Mesodermal cell (in vitro differentiated cells): Measurements from ENCODE around the gene ASIC2.

Experiments used
- H3K27ac ChIP-seq: 2 replicates; pipeline ENCODE4 v1.7.0; 2013; ENCODE audit warnings: mild to moderate bottlenecking, low read depth, low read length, moderate library complexity; ENCODE audit not compliant: severe bottlenecking
- H3K36me3 ChIP-seq: 2 replicates; pipeline ENCODE4 v1.7.1; 2013; ENCODE audit warnings: mild to moderate bottlenecking, low read length, moderate library complexity; ENCODE audit not compliant: control insufficient read depth, insufficient read depth
- H3K4me1 ChIP-seq: one replicate; pipeline ENCODE4 v1.7.1; 2013; ENCODE audit warnings: mild to moderate bottlenecking, low read length; ENCODE audit not compliant: insufficient read depth, control insufficient read depth, poor library complexity, severe bottlenecking
- H3K4me3 ChIP-seq: 2 replicates; pipeline ENCODE4 v1.7.0; 2013; ENCODE audit warnings: low read length, control low read depth, mild to moderate bottlenecking; ENCODE audit not compliant: insufficient read depth, poor library complexity, severe bottlenecking; ENCODE audit errors: extremely low read depth
- H3K9me3 ChIP-seq: 2 replicates; pipeline ENCODE4 v1.7.1; 2013; ENCODE audit warnings: mild to moderate bottlenecking, low read length, moderate library complexity; ENCODE audit not compliant: control insufficient read depth
- WGBS, 2 experiments: methylation state at CpG; one replicate each; pipeline ENCODE4 v1.1.5; 2013; ENCODE audit warnings: missing lambda C conversion rate in 2 of 2; ENCODE audit not compliant: insufficient coverage in 2 of 2; 5-methylcytosine and 5-hydroxymethylcytosine counted together

ASIC2 gene

DNA sequence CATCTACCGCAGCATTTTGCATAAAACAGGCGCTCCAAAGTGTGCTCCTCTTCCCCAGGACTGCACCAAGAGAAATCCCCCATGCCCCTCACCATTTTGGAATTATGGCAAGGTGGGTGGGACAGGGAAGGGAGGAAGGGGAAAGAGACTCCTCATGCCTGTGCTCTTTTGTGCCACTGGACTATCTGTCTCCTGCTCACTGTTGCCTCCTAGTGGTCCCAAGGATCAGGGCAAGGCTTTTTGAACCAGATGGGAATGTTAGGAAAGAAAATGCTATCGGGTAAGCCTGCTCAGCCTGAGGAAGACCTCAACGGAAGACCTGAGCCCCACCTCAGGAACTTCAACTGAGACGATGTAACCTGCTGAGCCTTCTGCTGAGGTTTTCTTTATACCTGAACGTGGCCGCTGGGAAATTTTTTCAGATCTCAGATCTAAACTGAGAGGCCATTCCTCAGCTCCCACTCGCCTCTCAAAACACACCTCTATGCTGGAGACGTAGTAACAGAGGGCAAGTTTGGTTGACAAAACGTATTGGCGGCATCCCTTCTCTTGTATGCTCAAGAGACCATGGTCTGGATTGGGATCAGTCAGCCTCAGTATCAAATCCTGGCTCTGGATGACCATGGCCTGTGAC, 243.2 kb downstream of the ASIC2 start:
- no peaks in the 10 kb centered on the region for H3K9me3 ChIP-seq
- no peaks in the 10 kb centered on the region for H3K4me1 ChIP-seq
- H3K36me3 ChIP-seq, result no peaks in the 10 kb centered on the region
- 60 to 68% methylated on average over 8 to 11 of the region's 11 CpGs for WGBS, 2 experiments
- no peak overlapping the region for H3K4me3 ChIP-seq
- no peak overlapping the region for H3K27ac ChIP-seq

DNA sequence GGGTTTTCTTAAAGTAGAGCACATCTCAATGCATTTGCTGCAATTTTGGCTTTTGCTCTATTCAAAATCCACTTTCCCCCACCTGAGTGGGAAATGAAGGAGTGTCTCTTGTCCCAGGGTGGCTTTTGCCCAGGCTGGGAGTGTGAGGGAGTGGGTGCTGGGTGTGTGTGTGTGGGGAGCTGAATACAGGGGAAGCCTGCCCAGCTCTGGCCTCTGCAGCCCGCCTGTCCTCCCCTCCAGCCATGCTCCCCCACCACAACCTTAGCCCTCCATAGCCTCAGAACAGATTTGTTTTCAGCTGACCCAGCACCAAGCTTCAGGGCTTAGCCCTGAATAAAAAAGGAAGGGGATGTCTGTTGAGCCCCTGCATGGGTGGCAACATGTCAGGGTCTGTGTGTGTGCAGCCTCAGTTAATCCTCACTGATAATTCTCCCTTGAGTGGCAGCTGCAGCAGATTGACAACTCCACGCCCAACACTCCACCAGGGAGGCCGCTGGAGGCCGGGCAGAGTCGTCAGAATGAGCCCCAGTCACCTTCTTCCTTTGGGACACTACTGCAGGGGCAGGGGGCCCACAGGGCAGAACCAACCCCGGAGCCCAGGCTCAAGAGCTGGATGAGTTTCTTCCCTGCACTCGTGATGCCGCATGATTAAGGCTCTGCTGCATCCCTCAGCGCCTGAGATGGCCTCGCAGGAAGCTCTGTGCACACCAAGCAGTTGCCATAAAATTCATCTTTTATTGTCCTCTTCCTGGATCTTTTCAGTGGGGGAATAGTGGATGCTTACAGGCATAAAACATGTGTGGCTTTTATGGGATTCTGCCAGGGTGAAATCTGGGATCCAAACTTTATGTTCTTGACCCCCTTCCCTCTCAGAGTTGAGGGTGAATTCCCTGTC, 246.5 kb downstream of the ASIC2 start:
- H3K9me3 ChIP-seq, result no peaks in the 10 kb centered on the region
- 75 to 87% methylated on average over 6 to 7 of the region's 10 CpGs for WGBS, 2 experiments
- H3K4me1 ChIP-seq, result no peaks in the 10 kb centered on the region
- no peak overlapping the region for H3K4me3 ChIP-seq
- no peak overlapping the region for H3K27ac ChIP-seq
- H3K36me3 ChIP-seq, result no peaks in the 10 kb centered on the region

DNA sequence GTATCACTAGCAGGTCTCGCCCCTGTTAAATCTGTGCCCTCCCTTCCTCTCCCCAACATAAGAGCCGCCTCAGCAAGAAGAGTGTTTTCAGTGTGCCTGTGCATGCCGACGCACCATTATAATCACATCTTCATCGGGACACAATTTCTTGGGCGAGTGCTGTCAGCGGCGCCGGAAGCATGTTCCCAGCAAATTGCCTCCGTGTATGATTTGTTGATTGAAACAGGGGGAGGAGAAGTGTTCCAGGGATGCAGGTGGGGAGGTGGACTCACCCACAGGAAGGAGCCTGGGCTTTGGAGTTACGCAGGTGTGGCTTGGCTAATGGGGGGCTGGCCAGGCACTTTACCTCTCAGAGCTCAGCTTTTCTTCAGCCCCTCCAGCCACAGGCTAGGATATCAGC, 247.9 kb downstream of the ASIC2 start:
- H3K27ac ChIP-seq, result no peak overlapping the region
- H3K4me3 ChIP-seq, result no peak overlapping the region
- no peaks in the 10 kb centered on the region for H3K36me3 ChIP-seq
- 93 to 96% methylated on average over 6 to 9 of the region's 11 CpGs for WGBS, 2 experiments
- H3K9me3 ChIP-seq, result no peaks in the 10 kb centered on the region
- H3K4me1 ChIP-seq, result no peaks in the 10 kb centered on the region

DNA sequence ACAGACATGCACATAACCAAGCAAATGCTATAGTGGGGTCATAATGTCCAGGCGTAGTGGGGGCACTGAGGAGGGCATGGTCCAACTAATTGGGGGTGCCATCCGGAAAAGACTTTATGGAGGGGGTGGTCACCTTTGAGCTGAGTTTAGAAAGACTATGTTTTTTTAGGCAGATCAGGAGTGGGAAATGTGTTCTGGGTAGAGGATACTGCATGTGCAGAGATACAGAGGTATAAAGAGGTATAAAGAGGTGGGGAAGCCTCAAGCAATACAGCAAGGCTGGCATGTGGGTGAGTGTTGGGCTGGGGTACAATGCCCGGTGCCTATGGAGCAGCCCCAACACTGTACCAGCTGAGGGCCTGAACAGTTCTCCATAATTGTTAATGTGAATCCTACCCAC, 248.3 kb downstream of the ASIC2 start:
- Histone ChIP-seq H3K9me3 (no peaks in the 10 kb centered on the region), H3K4me1 (no peaks in the 10 kb centered on the region), H3K4me3 (no peak overlapping the region), H3K36me3 (no peaks in the 10 kb centered on the region), H3K27ac (no peak overlapping the region)
- WGBS, 2 experiments, result 79 to 90% methylated on average over 2 to 3 of the region's 3 CpGs

DNA sequence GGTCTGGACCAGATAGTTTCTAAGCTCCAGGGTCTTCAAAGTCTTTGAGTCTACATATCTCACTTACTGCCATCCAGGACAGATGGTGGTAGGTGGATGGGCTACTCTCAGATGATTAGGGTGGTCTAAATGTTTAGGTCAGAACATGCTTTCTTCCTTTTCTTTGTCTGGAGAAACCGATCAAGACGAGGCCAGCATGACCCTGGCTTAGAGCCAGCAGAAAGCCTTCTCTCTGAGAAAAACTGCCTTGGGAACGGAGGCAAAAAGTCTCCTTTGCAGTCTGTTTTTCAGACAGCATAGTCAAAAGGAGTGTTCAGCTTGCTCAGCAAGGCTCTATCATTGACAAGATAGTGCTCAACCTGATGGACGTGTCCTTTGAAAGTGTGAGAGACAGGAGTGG, 252.6 kb downstream of the ASIC2 start:
- Histone ChIP-seq H3K4me3 (no peak overlapping the region), H3K36me3 (no peaks in the 10 kb centered on the region), H3K27ac (no peak overlapping the region), H3K9me3 (no peaks in the 10 kb centered on the region), H3K4me1 (no peaks in the 10 kb centered on the region)
- 92 to 98% methylated on average over 4 of the region's 4 CpGs for WGBS, 2 experiments

DNA sequence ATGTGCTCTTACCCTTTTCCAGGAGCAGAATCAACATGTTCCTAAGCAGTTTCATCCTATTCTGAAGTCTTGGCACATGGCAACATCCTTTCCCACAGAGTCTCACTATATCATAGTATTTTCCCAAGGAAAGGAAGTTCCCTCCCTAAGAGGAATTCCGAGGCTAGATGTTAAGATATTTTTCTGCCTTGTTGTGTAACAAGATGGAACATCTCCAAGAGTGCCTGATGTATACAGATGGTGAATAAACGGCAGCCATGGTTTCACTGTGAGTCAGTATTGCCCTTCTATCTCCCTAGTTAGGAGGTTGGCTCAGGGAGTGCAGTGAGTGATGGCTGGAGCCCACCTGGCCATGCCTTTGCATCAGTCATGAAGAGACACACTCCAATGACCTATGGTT, 253.2 kb downstream of the ASIC2 start:
- H3K4me1 ChIP-seq, result no peaks in the 10 kb centered on the region
- no peak overlapping the region for H3K27ac ChIP-seq
- no peak overlapping the region for H3K4me3 ChIP-seq
- no peaks in the 10 kb centered on the region for H3K36me3 ChIP-seq
- 82% methylated on average over 1 of the region's 2 CpGs; no CpG with 5 or more reads in 1 of the 2 experiments for WGBS, 2 experiments
- no peaks in the 10 kb centered on the region for H3K9me3 ChIP-seq

DNA sequence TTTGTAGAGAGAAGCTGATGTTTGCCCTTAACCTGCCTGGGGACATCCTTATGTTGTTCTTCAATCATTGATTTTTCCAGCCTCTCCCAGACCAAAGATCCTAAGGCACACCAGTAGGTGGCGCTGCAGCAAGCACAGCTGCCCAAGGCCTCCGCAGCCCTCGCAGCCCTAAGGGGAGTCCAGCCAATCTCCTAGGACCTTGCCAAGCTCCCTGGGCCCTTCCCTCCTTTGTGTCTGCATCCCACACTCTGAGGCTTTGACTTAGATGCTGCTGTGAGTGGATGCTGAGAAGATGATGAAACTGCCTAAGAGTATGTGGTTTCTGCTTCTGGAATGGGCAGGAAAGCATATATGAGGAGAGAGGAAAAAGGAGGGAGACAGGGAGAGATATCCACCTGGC, 254.4 kb downstream of the ASIC2 start:
- 0% methylated on average over 2 to 3 of the region's 3 CpGs for WGBS, 2 experiments
- no peaks in the 10 kb centered on the region for H3K36me3 ChIP-seq
- no peak overlapping the region for H3K4me3 ChIP-seq
- peaks cover 3% of the 10 kb centered on the region for H3K9me3 ChIP-seq
- H3K4me1 ChIP-seq, result no peaks in the 10 kb centered on the region
- no peak overlapping the region for H3K27ac ChIP-seq

DNA sequence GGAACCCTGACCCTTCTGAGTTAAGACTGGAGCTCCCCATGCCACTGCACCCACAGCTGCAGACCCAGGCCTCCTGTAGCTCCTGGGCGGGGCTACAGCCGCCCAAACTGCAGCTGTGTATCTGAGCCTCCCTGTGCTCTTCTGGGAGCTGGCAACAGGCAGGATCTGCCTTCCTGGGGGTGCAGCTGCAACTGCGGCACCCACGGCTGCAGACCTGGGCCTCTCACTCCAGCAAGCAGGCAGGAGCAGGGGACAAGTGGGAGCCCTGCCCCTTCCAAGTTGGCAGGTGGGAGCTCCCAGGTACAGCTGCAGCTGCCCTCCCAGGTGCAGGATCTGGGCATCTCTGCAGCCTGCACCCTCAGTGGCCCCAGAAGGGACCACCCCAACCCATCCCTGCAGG, 259.9 kb downstream of the ASIC2 start:
- Histone ChIP-seq H3K4me3 (no peak overlapping the region), H3K4me1 (no peaks in the 10 kb centered on the region), H3K9me3 (peaks cover 3% of the 10 kb centered on the region), H3K36me3 (no peaks in the 10 kb centered on the region), H3K27ac (no peak overlapping the region)
- 92 to 93% methylated on average over 4 of the region's 4 CpGs for WGBS, 2 experiments

DNA sequence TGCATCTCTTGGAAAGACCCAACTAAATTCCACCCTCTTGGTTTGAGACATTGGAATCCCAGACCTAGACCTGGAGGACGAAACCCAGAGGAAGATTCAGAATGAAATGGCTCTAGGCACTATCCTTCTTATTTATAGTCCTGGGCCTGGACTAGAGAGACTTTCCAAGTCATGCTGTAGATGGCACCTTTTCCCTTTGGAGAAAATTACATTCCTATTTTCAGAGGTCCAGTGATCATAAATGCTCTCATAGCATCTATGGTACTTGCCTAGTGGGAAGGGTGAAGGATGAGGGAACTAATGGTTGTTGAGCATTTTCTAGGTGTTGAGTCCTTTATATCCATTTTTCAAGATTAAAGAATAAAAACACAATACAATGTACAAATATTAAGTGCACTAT, 264.3 kb downstream of the ASIC2 start:
- 100% methylated on average over 1 of the region's 1 CpG; no CpG with 5 or more reads in 1 of the 2 experiments for WGBS, 2 experiments
- Histone ChIP-seq H3K27ac (no peak overlapping the region), H3K9me3 (no peaks in the 10 kb centered on the region), H3K4me1 (no peaks in the 10 kb centered on the region), H3K4me3 (no peak overlapping the region), H3K36me3 (no peaks in the 10 kb centered on the region)

DNA sequence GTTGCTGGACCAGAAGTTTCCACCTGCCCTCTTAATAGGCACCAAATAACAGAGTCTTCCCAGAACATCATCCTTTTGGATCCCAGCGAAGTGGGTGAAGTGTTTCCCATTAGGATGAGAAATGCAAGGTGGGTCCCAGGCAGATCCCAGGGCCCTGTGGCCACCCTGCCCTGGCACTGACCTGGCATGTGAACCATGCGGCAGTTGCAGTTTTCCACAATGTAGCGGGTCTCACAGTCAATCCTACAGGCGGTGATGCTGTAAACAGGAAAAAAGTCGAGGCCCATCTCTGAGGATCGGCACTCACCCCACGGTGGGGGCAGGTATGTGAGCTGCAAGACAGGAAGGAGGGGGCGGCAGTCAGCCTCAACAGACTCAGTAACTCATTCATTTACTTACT, 265.0 kb downstream of the ASIC2 start:
- Histone ChIP-seq H3K4me3 (no peak overlapping the region), H3K9me3 (no peaks in the 10 kb centered on the region), H3K27ac (no peak overlapping the region), H3K4me1 (no peaks in the 10 kb centered on the region), H3K36me3 (no peaks in the 10 kb centered on the region)
- 87 to 89% methylated on average over 5 to 6 of the region's 8 CpGs for WGBS, 2 experiments
